Measurements from ENCODE around the gene RIC8B. TPM values are rescaled to one million over a fixed set of nuclear protein-coding genes. Genes with fewer than 3 reads are reported as not detected.

Gene RIC8B
- polyA plus RNA-seq, 3 donors = 2.7 to 3.8 (median 2.7) TPM

- WGBS (ENCODE audit: insufficient coverage) = 95% methylated on average over 5 of the region's 10 CpGs
- H3K9me3 Mint-ChIP-seq = no peaks in the 10 kb centered on the region
- peaks cover 9% of the 10 kb centered on the region for H3K4me1 Mint-ChIP-seq
- no peak overlapping the region for H3K4me3 Mint-ChIP-seq
- H3K36me3 Mint-ChIP-seq = peaks cover 61 to 78% of the 10 kb centered on the region in 2 donors
- Histone ChIP-seq H2AFZ (ENCODE audit: insufficient read depth, low read depth, low read length, poor library complexity, severe bottlenecking) (no peak overlapping the region), H3K4me1 (ENCODE audit: control insufficient read depth in 1 of 2, insufficient read depth in 2 of 2, low read length in 2 of 2) (peaks cover 8 to 10% of the 10 kb centered on the region in 2 donors), H3K27me3 (ENCODE audit: control insufficient read depth in 2 of 2, insufficient read depth in 2 of 2, low read length in 2 of 2) (peaks cover 16% of the 10 kb centered on the region in 2 donors), H3K27ac (ENCODE audit: low read depth in 1 of 2, low read length in 2 of 2) (no peak overlapping the region), H3K9ac (ENCODE audit: insufficient read depth, low read length, poor library complexity, severe bottlenecking) (no peak overlapping the region), H3K36me3 (replicated peaks in 1 of 2; ENCODE audit: control insufficient read depth in 1 of 2, insufficient read depth in 2 of 2, low read length in 2 of 2) (peaks cover 3 to 13% of the 10 kb centered on the region in 2 donors), H3K9me3 (replicated peaks in 1 of 2; ENCODE audit: control insufficient read depth in 1 of 2, insufficient read depth in 1 of 2, low read length in 2 of 2) (no peaks in the 10 kb centered on the region), H3K79me2 (ENCODE audit: insufficient read depth, low read length) (no peaks in the 10 kb centered on the region), H4K20me1 (ENCODE audit: insufficient read depth, low read length) (peaks cover 2% of the 10 kb centered on the region), H3K4me3 (replicated peaks in 1 of 3; ENCODE audit: low read depth in 2 of 3, low read length in 3 of 3) (no peak overlapping the region), H3K4me2 (replicated peaks; ENCODE audit: extremely low read depth, low read length, poor library complexity, severe bottlenecking) (no peak overlapping the region)
- DNase-seq = no peak
- no peak for TF ChIP-seq CTCF (IDR thresholded peaks at IDR 0.05)
- H3K27ac Mint-ChIP-seq = no peak overlapping the region
- intact Hi-C loops (cut with micrococcal nuclease) = no loop called here
- peaks cover 5 to 32% (median 13%) of the 10 kb centered on the region in 3 donors for H3K27me3 Mint-ChIP-seq (ENCODE audit: low read depth in 3 of 3)
These were observed 94.7 kb downstream of the RIC8B start for GRCh38 chr12:106868982-106869700.

GRCh38 chr12:106870116-106870515 is 95.6 kb downstream of the RIC8B start:
- DNase-seq = no peak
- Histone ChIP-seq H3K9me3 (replicated peaks in 1 of 2; ENCODE audit: control insufficient read depth in 1 of 2, insufficient read depth in 1 of 2, low read length in 2 of 2) (no peaks in the 10 kb centered on the region), H3K9ac (ENCODE audit: insufficient read depth, low read length, poor library complexity, severe bottlenecking) (no peak overlapping the region), H3K4me3 (replicated peaks in 1 of 3; ENCODE audit: low read depth in 2 of 3, low read length in 3 of 3) (no peak overlapping the region), H3K4me1 (ENCODE audit: control insufficient read depth in 1 of 2, insufficient read depth in 2 of 2, low read length in 2 of 2) (peaks cover 8 to 10% of the 10 kb centered on the region in 2 donors), H3K79me2 (ENCODE audit: insufficient read depth, low read length) (no peaks in the 10 kb centered on the region), H2AFZ (ENCODE audit: insufficient read depth, low read depth, low read length, poor library complexity, severe bottlenecking) (no peak overlapping the region), H3K4me2 (replicated peaks; ENCODE audit: extremely low read depth, low read length, poor library complexity, severe bottlenecking) (no peak overlapping the region), H3K36me3 (replicated peaks in 1 of 2; ENCODE audit: control insufficient read depth in 1 of 2, insufficient read depth in 2 of 2, low read length in 2 of 2) (peaks cover 0 to 13% of the 10 kb centered on the region in 2 donors), H3K27me3 (ENCODE audit: control insufficient read depth in 2 of 2, insufficient read depth in 2 of 2, low read length in 2 of 2) (peaks cover 14 to 18% of the 10 kb centered on the region in 2 donors), H4K20me1 (ENCODE audit: insufficient read depth, low read length) (peaks cover 7% of the 10 kb centered on the region), H3K27ac (ENCODE audit: low read depth in 1 of 2, low read length in 2 of 2) (no peak overlapping the region)
- no peak for TF ChIP-seq CTCF (IDR thresholded peaks at IDR 0.05)
- Mint-ChIP-seq H3K4me3 (no peak overlapping the region), H3K36me3 (peaks cover 56 to 72% of the 10 kb centered on the region in 2 donors), H3K27me3 (ENCODE audit: low read depth in 3 of 3) (peaks cover 5 to 34% (median 13%) of the 10 kb centered on the region in 3 donors), H3K9me3 (no peaks in the 10 kb centered on the region), H3K27ac (no peak overlapping the region), H3K4me1 (peaks cover 10% of the 10 kb centered on the region)
- intact Hi-C loops (cut with micrococcal nuclease) = no loop called here

All from CD14-positive monocyte (primary cell).